ENCODE data around the gene MRPS5.

MRPS5 gene

GRCh38 chr2:95056461-95057459, 64.8 kb downstream of the MRPS5 start:
- TF ChIP-seq CTCF (IDR thresholded peaks at IDR 0.05; ENCODE audit: low read length, missing control alignments): no peak
- no peak overlapping the region for H3K4me3 ChIP-seq (replicated peaks; ENCODE audit: low read depth, low read length)
- no peak for DNase-seq (ENCODE audit: low read depth)

- H3K4me3 ChIP-seq (replicated peaks; ENCODE audit: low read depth, low read length): no peak overlapping the region
- no peak for DNase-seq (ENCODE audit: low read depth)
Measured at GRCh38 chr2:95056044-95056443, 65.6 kb downstream of the MRPS5 start.

GRCh38 chr2:95055262-95055661, 66.3 kb downstream of the MRPS5 start:
- DNase-seq (ENCODE audit: low read depth): no peak
- no peak overlapping the region for H3K4me3 ChIP-seq (replicated peaks; ENCODE audit: low read depth, low read length)
- TF ChIP-seq CTCF (IDR thresholded peaks at IDR 0.05; ENCODE audit: low read length, missing control alignments): no peak

More at GRCh38 chr2:95056044-95056443, 65.6 kb downstream of the MRPS5 start:
- no peak for TF ChIP-seq CTCF (IDR thresholded peaks at IDR 0.05; ENCODE audit: low read length, missing control alignments)

- no peak overlapping the region for H3K4me3 ChIP-seq (replicated peaks; ENCODE audit: low read depth, low read length)
- DNase-seq (ENCODE audit: low read depth): no peak
- TF ChIP-seq CTCF (IDR thresholded peaks at IDR 0.05; ENCODE audit: low read length, missing control alignments): no peak
Measured at GRCh38 chr2:95054016-95054415, 67.6 kb downstream of the MRPS5 start.

- DNase-seq (ENCODE audit: low read depth): no peak
- no peak overlapping the region for H3K4me3 ChIP-seq (replicated peaks; ENCODE audit: low read depth, low read length)
- TF ChIP-seq CTCF (IDR thresholded peaks at IDR 0.05; ENCODE audit: low read length, missing control alignments): no peak
Measured at GRCh38 chr2:95053543-95053942, 68.1 kb downstream of the MRPS5 start.

GRCh38 chr2:95052804-95053479, 68.7 kb downstream of the MRPS5 start:
- no peak for DNase-seq (ENCODE audit: low read depth)
- no peak for TF ChIP-seq CTCF (IDR thresholded peaks at IDR 0.05; ENCODE audit: low read length, missing control alignments)
- H3K4me3 ChIP-seq (replicated peaks; ENCODE audit: low read depth, low read length): no peak overlapping the region

Measured in fibroblast of pulmonary artery (primary cell).